GM12892 (cell line): ENCODE measurements around the gene BLVRB.
"Not testable (repeated sequence)": the region's sequence is repeated elsewhere in the genome, so short reads cannot be mapped to it uniquely, and the experiment has no call there.

Experiments used
- DNase-seq: peaks from one replicate; pipeline ENCODE4 v3.0.0; 2011; ENCODE audit not compliant: insufficient read length
- FAIRE-seq: peaks from 2 replicates; lab custom pipeline; 2011; peaks lifted over from hg19 to GRCh38; lab: Jason Lieb, UNC
- POLR2A ChIP-seq: IDR thresholded peaks from 2 replicates; pipeline ENCODE4 v1.6.1; 2011; ENCODE audit warnings: low read depth, low read length, control low read depth
- POLR2AphosphoS5 ChIP-seq: IDR thresholded peaks from 2 replicates; pipeline ENCODE4 v1.6.1; 2011; ENCODE audit warnings: low read depth, low read length, control low read depth
- TAF1 ChIP-seq: IDR thresholded peaks from 2 replicates; pipeline ENCODE4 v1.6.1; 2011; ENCODE audit warnings: low read depth, mild to moderate bottlenecking, control low read depth, low read length, borderline replicate concordance

The BLVRB gene

DNA sequence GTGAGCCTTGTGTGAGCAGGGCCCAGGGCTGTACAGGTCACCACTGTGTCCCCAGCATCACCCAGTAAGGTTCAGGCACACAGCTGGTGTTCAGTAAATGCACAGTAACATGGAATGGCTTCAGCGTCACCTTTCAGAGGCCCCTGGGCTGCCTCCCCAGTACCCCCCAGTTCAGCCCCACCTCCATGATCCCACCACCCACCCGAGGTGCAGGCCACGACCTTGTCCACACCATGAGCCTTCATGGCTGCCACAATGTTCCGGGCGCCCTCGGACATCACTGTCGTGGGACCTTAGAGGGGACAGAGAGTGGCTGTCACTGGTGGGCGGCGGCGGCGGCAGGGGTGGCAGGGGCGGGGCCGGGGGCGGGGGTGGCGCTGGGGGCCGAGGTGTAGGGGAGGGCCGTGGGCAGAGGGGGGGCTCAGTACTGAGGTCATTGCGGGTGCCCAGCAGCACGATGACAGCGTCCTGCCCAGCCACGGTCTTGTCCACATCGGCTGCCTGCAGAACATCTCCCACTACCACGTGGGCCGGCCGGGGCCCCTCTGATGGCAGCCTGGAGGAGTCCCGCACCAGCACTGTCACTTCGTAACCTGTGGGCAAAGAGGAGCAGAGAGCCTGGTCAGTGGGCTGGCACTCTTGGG lies 7.5 kb downstream of the BLVRB start:
- DNase-seq (no peak), FAIRE-seq (no peak)
- TF ChIP-seq POLR2AphosphoS5 = no peak
- no peak for TF ChIP-seq TAF1
- no peak for TF ChIP-seq POLR2A

GRCh38 chr19:40457048-40457447 lies 8.5 kb downstream of the BLVRB start:
- DNase-seq (no peak), FAIRE-seq (no peak)
- TF ChIP-seq TAF1 (no peak), POLR2AphosphoS5 (no peak), POLR2A (no peak)

DNA sequence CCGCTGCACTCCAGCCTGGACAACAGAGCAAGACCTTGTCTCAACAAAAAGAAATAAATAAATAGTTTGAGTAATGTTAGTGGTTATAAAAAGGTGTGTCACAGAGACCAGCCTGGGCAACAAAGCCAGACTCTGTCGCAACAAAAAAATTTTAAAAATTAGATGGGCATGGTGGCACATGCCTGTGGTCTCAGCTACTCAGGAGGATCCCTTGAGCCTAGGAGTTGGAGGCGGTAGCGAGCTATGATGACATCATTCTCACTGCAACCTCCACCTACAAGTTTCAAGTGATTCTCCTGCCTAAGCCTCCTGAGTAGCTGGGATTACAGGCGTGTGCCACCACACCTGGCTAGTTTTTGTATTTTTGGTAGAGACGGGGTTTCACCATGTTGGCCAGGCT lies 11.6 kb downstream of the BLVRB start:
- not testable (repeated sequence) for FAIRE-seq, DNase-seq

GRCh38 chr19:40453151-40453735 lies 12.3 kb downstream of the BLVRB start:
- no peak for TF ChIP-seq POLR2AphosphoS5
- TF ChIP-seq TAF1 = no peak
- no peak for TF ChIP-seq POLR2A
- FAIRE-seq = no peak
- no peak for DNase-seq

- FAIRE-seq (no peak), DNase-seq (no peak)
- TF ChIP-seq TAF1 (no peak), POLR2AphosphoS5 (no peak), POLR2A (no peak)
Measured at GRCh38 chr19:40452016-40452415, 13.5 kb downstream of the BLVRB start.

- DNase-seq (no peak), FAIRE-seq (no peak)
- TF ChIP-seq POLR2AphosphoS5 (no peak), POLR2A (no peak), TAF1 (no peak)
Measured at GRCh38 chr19:40450664-40451063, 14.9 kb downstream of the BLVRB start.

DNA sequence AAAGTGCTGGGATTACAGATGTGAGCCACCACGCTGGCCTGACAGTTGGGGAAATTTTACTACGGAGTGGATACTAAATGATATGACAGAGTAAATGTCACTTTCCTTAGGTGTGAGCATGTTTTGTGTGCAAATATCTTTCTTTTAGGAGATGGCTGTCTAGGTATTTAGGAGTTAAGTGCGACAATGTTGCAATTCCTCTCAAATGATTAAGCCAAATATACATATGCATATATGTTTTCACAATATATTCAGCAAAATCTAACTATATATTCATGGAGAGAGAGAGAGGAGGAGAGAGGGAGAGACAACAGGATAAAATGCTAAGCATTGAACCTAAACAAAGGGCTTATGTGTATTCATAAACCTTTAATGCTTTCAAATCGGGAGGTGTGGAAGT lies 16.0 kb downstream of the BLVRB start:
- no peak for TF ChIP-seq POLR2A
- no peak for TF ChIP-seq TAF1
- TF ChIP-seq POLR2AphosphoS5 = no peak
- FAIRE-seq (no peak), DNase-seq (no peak)

DNA sequence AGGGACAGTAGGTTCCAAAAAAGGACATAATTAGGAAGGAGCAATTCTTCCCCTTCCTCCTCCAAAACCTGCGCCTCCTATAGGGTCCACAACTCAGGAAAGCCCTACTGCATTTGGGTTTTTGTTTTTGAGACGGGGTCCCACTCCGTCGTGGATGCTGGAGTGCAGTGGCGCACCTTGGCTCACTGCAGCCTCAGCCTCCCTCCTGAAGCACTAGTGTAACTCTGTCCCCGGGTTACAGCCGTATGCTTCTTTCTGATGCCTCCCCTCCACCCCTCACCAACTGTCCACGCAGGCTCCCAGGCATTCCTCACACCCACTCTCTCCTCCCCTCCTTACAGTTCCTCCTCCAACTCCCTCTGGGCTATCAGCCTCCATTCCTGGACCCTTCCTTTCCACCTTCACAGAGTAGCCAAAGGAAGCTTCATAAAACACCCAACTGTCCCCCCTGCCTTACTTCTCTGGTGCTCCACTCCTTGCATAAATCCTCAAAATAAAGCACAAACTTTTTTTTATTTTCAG lies 19.2 kb downstream of the BLVRB start:
- FAIRE-seq = no peak
- no peak for DNase-seq

DNA sequence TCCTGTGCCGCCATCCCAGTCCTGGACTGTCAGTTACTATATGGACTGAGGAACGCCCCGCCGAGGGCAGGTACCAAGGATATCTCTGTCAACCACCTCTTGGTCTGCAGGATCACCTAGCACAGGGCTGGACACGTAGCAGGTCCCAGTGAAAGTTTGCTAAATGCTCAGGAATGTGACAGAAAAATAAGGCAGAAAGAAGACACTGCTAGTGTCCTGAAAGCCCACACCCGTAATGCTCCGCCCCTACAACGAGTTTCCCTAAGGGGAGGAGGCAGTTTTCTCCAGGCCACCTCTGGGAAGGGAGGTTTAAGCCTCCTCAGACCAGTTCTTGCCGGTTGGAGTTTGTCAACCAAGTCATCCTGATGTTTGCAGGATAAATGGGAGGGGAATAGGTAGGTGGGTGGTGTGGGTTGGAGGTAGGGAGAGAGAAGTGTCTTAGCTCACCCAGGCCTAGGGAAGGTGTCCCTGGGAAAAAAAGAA lies 19.7 kb downstream of the BLVRB start:
- FAIRE-seq = no peak
- TF ChIP-seq POLR2AphosphoS5 (no peak), POLR2A (no peak), TAF1 (no peak)
- no peak for DNase-seq

More for the DNA sequence above, 19.2 kb downstream of the BLVRB start:
- TF ChIP-seq TAF1 (no peak), POLR2AphosphoS5 (no peak), POLR2A (no peak)

DNA sequence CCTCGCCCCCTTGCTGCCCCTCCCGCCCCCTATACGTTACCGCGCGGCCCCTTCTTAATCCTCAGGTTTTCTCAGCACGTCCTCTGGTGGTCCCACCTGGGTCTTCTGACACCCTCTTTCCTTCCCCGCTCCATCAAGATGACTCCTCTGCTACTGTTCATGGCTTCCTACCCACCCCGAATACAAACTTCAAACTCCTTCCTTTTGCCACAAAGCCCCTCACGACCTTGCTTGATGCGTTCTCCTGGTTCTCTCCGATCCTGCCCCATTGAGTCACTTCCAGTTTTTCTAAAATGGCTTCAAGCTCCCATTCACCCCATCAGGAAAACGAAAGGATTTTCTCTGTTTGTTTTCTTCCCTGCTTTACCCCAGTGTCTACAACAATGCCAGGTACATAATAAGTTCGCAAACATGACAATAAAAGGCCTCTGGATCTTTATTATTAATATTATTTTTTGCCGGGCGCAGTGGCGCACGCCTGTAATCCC lies 20.7 kb downstream of the BLVRB start:
- no peak for FAIRE-seq
- TF ChIP-seq POLR2AphosphoS5 (no peak), TAF1 (no peak), POLR2A (no peak)
- DNase-seq = no peak

DNA sequence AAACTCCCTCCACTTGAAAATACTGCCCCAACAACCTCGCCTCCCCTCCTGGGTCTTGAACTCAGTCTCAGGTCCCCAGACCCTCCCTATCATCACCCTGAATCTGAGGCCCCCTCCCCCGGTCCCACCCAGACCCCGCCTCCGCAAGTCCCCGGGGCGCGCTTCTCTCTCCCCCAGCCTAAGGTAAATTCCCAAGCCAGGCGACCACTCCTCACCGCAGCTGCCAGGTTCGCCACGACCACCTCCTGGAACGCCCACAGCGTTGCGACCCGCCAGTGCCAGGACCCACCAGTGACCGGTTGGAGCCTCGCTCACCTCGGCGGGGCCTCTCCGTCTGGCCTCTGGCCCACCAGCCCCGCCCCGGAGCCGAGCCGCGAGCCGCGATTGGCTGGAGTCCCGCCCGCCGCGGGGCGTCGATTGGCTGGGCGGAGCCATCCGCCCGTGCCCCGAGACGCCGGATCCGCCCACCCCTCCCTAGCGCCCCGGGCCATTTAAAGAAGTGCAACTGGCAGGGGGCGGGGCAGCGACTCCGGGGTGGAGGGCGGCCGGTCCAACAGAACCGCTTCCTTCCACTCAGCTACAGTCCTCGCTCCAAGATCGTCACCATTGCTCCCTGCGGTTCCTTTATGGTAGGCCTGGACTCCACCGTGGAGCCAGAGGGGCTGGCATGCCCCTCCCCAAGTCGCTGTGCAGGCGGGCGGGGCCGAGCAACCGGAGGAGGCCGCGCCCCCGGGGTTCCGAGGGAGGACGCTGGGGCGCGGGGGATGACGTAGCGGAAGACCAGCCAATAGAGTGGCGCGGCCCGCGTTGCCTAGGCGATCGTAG lies 21.3 kb downstream of the BLVRB start, which contains the start of gene SERTAD3:
TSS of gene SERTAD3 (minus strand) at position 336 of the 825 bp plus-strand sequence. CDS start 2,255 bp downstream, outside the sequence.
- DNase-seq (peak; percentile 97), FAIRE-seq (peak; percentile 94)
- peak; percentile 77 for TF ChIP-seq POLR2AphosphoS5
- 0 out of 2 replicates have a peak, but pooled peaks have one; percentile 30 for TF ChIP-seq TAF1
- peak; percentile 89 for TF ChIP-seq POLR2A
